ENCODE results near the gene POU6F2.

Gene POU6F2

GRCh38 chr7:39228946-39229345, 251.2 kb downstream of the POU6F2 start:
- H2AFZ ChIP-seq (ENCODE audit: low read length): no peak overlapping the region
- H3K36me3 ChIP-seq (replicated peaks; ENCODE audit: insufficient read depth, low read length): no peaks in the 10 kb centered on the region
- H3K27ac ChIP-seq (ENCODE audit: low read length): no peak overlapping the region
- H3K4me3 ChIP-seq (ENCODE audit: low read length): no peak overlapping the region
- H3K79me2 ChIP-seq (ENCODE audit: low read length): no peaks in the 10 kb centered on the region
- no peaks in the 10 kb centered on the region for H3K27me3 ChIP-seq (replicated peaks; ENCODE audit: insufficient read depth, low read length)
- H3F3A ChIP-seq (ENCODE audit: insufficient read depth, low read length): no peaks in the 10 kb centered on the region
- no peak overlapping the region for H3K4me2 ChIP-seq (ENCODE audit: low read depth, low read length)
- no peaks in the 10 kb centered on the region for H3K9me3 ChIP-seq (replicated peaks; ENCODE audit: insufficient read depth, low read length)
- H3K4me1 ChIP-seq (ENCODE audit: low read length): no peaks in the 10 kb centered on the region
- no peak overlapping the region for H3K9ac ChIP-seq (ENCODE audit: low read length)
- TF ChIP-seq EZH2 (optimal IDR thresholded peaks at IDR 0.05; ENCODE audit: low read depth, low read length) (no peak), EZH2phosphoT487 (IDR thresholded peaks at IDR 0.05; ENCODE audit: low read length) (no peak), CTCF (IDR thresholded peaks at IDR 0.05; ENCODE audit: low read length) (no peak)
- no peaks in the 10 kb centered on the region for H4K20me1 ChIP-seq (ENCODE audit: insufficient read depth, low read length)
- no peak for DNase-seq
- H3K9me2 ChIP-seq (replicated peaks; ENCODE audit: insufficient read depth, low read length): no peaks in the 10 kb centered on the region

GRCh38 chr7:39233851-39234529, 256.3 kb downstream of the POU6F2 start:
- TF ChIP-seq EZH2phosphoT487 (IDR thresholded peaks at IDR 0.05; ENCODE audit: low read length): no peak
- no peak for TF ChIP-seq EZH2 (optimal IDR thresholded peaks at IDR 0.05; ENCODE audit: low read depth, low read length)
- TF ChIP-seq CTCF (IDR thresholded peaks at IDR 0.05; ENCODE audit: low read length): no peak
- H3K4me3 ChIP-seq (ENCODE audit: low read length): no peak overlapping the region
- no peak overlapping the region for H3K4me2 ChIP-seq (ENCODE audit: low read depth, low read length)
- H4K20me1 ChIP-seq (ENCODE audit: insufficient read depth, low read length): no peaks in the 10 kb centered on the region
- H3K9me2 ChIP-seq (replicated peaks; ENCODE audit: insufficient read depth, low read length): no peaks in the 10 kb centered on the region
- no peaks in the 10 kb centered on the region for H3K27me3 ChIP-seq (replicated peaks; ENCODE audit: insufficient read depth, low read length)
- H2AFZ ChIP-seq (ENCODE audit: low read length): no peak overlapping the region
- no peak overlapping the region for H3K9ac ChIP-seq (ENCODE audit: low read length)
- no peak overlapping the region for H3K27ac ChIP-seq (ENCODE audit: low read length)
- H3K4me1 ChIP-seq (ENCODE audit: low read length): no peaks in the 10 kb centered on the region
- no peaks in the 10 kb centered on the region for H3K36me3 ChIP-seq (replicated peaks; ENCODE audit: insufficient read depth, low read length)
- H3F3A ChIP-seq (ENCODE audit: insufficient read depth, low read length): no peaks in the 10 kb centered on the region
- no peak for DNase-seq
- no peaks in the 10 kb centered on the region for H3K9me3 ChIP-seq (replicated peaks; ENCODE audit: insufficient read depth, low read length)
- no peaks in the 10 kb centered on the region for H3K79me2 ChIP-seq (ENCODE audit: low read length)

- Histone ChIP-seq H3K36me3 (replicated peaks; ENCODE audit: insufficient read depth, low read length) (no peaks in the 10 kb centered on the region), H3K4me1 (ENCODE audit: low read length) (no peaks in the 10 kb centered on the region), H3K4me2 (ENCODE audit: low read depth, low read length) (no peak overlapping the region), H3K27ac (ENCODE audit: low read length) (no peak overlapping the region), H3K9me2 (replicated peaks; ENCODE audit: insufficient read depth, low read length) (no peaks in the 10 kb centered on the region), H3K27me3 (replicated peaks; ENCODE audit: insufficient read depth, low read length) (no peaks in the 10 kb centered on the region), H2AFZ (ENCODE audit: low read length) (no peak overlapping the region), H3K79me2 (ENCODE audit: low read length) (no peaks in the 10 kb centered on the region), H3K9me3 (replicated peaks; ENCODE audit: insufficient read depth, low read length) (no peaks in the 10 kb centered on the region), H3K9ac (ENCODE audit: low read length) (no peak overlapping the region), H3F3A (ENCODE audit: insufficient read depth, low read length) (no peaks in the 10 kb centered on the region), H3K4me3 (ENCODE audit: low read length) (no peak overlapping the region), H4K20me1 (ENCODE audit: insufficient read depth, low read length) (no peaks in the 10 kb centered on the region)
- DNase-seq: no peak
- TF ChIP-seq EZH2phosphoT487 (IDR thresholded peaks at IDR 0.05; ENCODE audit: low read length) (no peak), EZH2 (optimal IDR thresholded peaks at IDR 0.05; ENCODE audit: low read depth, low read length) (no peak), CTCF (IDR thresholded peaks at IDR 0.05; ENCODE audit: low read length) (no peak)
Observed at GRCh38 chr7:39238234-39238869, 260.6 kb downstream of the POU6F2 start.
